GM11168 (cell line): ENCODE results near the gene PTEN.
"Not testable (repeated sequence)": the region's sequence is repeated elsewhere in the genome, so short reads cannot be mapped to it uniquely, and the experiment has no call there.

ENCODE experiments used
- in situ Hi-C: fragments of 300-500 bp; cut with MboI; formaldehyde crosslinking; loops from one replicate; pipeline ENCODE4 v1.12.0; 2022; ENCODE audit warnings: low sequenced_read_pairs; ENCODE audit not compliant: unreplicated experiment

Gene PTEN

GRCh38 chr10:87844837-87845623 is 18.4 kb upstream of the PTEN start:
- in situ Hi-C loops = no loop called here

- in situ Hi-C loops = no loop called here
These were observed 17.8 kb upstream of the PTEN start for GRCh38 chr10:87845624-87845998.

- in situ Hi-C loops = no loop called here
These were observed 17.4 kb upstream of the PTEN start for GRCh38 chr10:87846023-87846422.

- in situ Hi-C loops = not testable (repeated sequence)
These were observed 16.7 kb upstream of the PTEN start for GRCh38 chr10:87846711-87847110.

- in situ Hi-C loops = no loop called here
These were observed 15.9 kb upstream of the PTEN start for GRCh38 chr10:87847550-87847949.

GRCh38 chr10:87849001-87849400 is 14.4 kb upstream of the PTEN start:
- in situ Hi-C loops = no loop called here

GRCh38 chr10:87850742-87851205 is 12.7 kb upstream of the PTEN start:
- in situ Hi-C loops = no loop called here

GRCh38 chr10:87852089-87852488 is 11.3 kb upstream of the PTEN start:
- in situ Hi-C loops = no loop called here

- in situ Hi-C loops = loop anchor here (5.0 kb wide), 1 partner anchor 697 kb away; no protein-coding TSS in a partner anchor
These were observed 8.2 kb upstream of the PTEN start for GRCh38 chr10:87855247-87855646.

- in situ Hi-C loops = loop anchor here (5.0 kb wide), 1 partner anchor 697 kb away; no protein-coding TSS in a partner anchor
These were observed 7.8 kb upstream of the PTEN start for GRCh38 chr10:87855665-87856064.

- in situ Hi-C loops = loop anchor here (10.0 kb wide), 1 partner anchor 535 kb away; no protein-coding TSS in a partner anchor
These were observed 3.1 kb upstream of the PTEN start for GRCh38 chr10:87860156-87860795.

GRCh38 chr10:87860816-87861403 is 2.5 kb upstream of the PTEN start:
- in situ Hi-C loops = loop anchor here (10.0 kb wide), 1 partner anchor 534 kb away; no protein-coding TSS in a partner anchor

GRCh38 chr10:87861566-87861952 is 1.9 kb upstream of the PTEN start:
- in situ Hi-C loops = loop anchor here (10.0 kb wide), 1 partner anchor 533 kb away; no protein-coding TSS in a partner anchor

- in situ Hi-C loops = loop anchor here (10.0 kb wide), 1 partner anchor 533 kb away; no protein-coding TSS in a partner anchor
These were observed 1.3 kb upstream of the PTEN start for GRCh38 chr10:87861953-87862678.

- in situ Hi-C loops = loop anchor here (10.0 kb wide), 1 partner anchor 532 kb away; no protein-coding TSS in a partner anchor
These were observed 759 bp upstream of the PTEN start for GRCh38 chr10:87862679-87863052.

- in situ Hi-C loops = loop anchor here (10.0 kb wide), 1 partner anchor 531 kb away; no protein-coding TSS in a partner anchor
These were observed 598 bp downstream of the PTEN start for GRCh38 chr10:87863951-87864495.

GRCh38 chr10:87864496-87865059 is 1.2 kb downstream of the PTEN start:
- in situ Hi-C loops = loop anchor here (10.0 kb wide), 1 partner anchor 530 kb away; no protein-coding TSS in a partner anchor

GRCh38 chr10:87865241-87865881 is 1.9 kb downstream of the PTEN start:
- in situ Hi-C loops = loop anchor here (10.0 kb wide), 1 partner anchor 529 kb away; no protein-coding TSS in a partner anchor
